IPS-NIHi7 (cell line): Measurements from ENCODE around the gene GLB1L2.
A peak's percentile ranks its signal among the peaks of the same experiment; 100 is the strongest.

Source experiments
- DNase-seq: peaks from one replicate; pipeline ENCODE4 v3.0.0; 2012; ENCODE audit warnings: mixed read lengths; ENCODE audit errors: extremely low spot score

Gene GLB1L2

DNA sequence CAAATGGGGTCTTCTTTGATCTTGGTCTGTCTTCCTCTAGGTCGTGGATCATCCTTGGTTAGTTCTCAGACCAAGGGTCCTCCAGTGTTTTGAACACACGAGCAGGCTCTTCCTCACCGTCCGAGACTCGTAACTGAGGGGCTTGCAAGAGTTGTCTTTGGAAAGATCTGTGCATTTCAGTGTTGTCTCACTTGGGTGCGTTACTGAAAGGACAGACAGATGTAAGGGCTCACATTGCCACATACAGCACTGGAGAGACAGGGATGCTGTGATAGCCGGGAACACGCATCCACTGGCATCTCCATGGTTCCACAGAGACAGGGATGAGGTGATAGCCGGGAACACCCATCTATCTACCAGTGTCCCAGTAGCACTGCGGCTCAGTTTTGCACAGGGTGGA is 15.7 kb downstream of the GLB1L2 start:
- no peak for DNase-seq

DNA sequence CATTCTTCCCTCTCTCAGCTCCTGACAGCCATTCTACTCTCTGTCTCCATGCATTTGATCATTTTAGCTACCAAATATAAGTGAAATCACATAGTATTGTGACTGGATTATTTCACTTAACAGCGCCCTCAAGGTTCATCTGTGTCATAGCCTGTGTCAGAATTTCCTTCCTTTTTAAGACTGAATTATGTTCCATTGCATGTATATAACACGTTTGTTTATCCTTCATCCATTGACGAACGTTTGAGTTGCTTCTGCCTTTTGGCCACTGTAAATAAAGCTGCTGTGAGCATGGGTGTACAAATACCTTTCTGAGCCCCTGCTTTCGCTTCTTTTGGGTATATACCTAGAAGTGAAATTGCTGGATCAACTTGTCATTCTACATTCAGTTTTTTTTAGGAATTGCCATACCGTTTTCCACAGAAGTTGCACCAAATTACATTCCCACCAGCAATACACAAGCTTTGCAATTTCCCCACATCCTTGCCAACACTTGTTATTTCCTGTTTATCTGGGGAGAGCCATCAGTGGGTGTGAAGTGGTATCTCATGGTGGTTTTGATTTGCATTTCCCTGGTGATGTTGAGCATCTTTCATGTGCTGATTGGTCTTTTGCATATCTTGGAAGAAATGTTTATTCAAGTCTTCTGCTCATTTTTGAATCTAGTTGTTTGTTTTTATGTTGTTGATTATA is 17.5 kb downstream of the GLB1L2 start:
- no peak for DNase-seq

DNA sequence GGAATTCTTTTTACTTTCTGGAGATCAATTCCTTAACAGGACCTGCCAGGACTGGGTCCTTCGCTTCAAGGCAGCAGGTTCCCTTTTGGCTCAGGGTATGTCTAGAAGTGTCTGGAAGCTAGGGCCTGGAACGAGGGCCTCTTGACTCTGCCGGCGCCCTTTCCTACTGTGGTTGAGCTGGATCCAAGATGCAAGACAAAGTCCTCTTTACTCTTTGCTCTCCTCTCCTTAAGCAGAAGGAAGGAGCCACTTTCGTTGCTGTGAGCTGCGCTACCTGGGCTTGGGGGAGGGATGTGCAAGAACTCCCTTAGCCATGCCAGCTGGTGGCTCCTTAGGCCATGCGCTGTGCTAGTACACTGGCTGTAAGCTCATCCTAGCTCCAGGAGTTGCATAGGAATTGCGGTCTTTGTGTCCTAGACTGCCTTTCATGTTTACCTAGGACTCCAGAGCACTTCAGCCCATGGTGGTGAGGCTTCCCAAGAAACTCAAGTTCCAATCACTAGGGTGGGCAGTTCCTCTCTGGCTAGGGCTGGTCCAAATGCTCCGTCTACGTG is 18.1 kb downstream of the GLB1L2 start:
- DNase-seq = no peak

- no peak for DNase-seq
These were observed 18.6 kb downstream of the GLB1L2 start for GRCh38 chr11:134350381-134350780.

- no peak for DNase-seq
These were observed 20.3 kb downstream of the GLB1L2 start for GRCh38 chr11:134352111-134352510.

GRCh38 chr11:134355136-134355535 is 23.3 kb downstream of the GLB1L2 start:
- DNase-seq = no peak

DNA sequence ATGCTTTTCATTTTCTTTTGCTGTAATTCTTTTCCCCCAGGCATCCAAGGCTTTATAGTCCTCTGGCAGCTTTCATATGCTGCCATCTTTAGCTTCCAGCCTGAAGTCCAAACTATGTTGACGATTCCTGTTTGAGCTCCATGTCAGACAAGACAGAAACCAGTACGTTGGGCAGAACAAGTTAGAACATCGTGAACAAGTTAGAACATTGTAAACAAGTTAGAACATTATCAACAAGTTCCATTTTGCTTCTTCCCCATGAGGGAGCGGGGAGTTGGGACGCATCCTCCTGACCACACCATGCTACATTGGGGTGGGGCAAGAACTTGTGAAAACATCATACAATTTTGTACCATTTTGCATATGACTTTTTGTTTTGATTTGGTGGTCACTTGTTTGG is 23.9 kb downstream of the GLB1L2 start:
- no peak for DNase-seq

- DNase-seq = no peak
These were observed 25.1 kb downstream of the GLB1L2 start for GRCh38 chr11:134356656-134357544.

GRCh38 chr11:134357545-134357839 is 25.7 kb downstream of the GLB1L2 start:
- no peak for DNase-seq

- DNase-seq = no peak
These were observed 26.5 kb downstream of the GLB1L2 start for GRCh38 chr11:134358165-134358855.

DNA sequence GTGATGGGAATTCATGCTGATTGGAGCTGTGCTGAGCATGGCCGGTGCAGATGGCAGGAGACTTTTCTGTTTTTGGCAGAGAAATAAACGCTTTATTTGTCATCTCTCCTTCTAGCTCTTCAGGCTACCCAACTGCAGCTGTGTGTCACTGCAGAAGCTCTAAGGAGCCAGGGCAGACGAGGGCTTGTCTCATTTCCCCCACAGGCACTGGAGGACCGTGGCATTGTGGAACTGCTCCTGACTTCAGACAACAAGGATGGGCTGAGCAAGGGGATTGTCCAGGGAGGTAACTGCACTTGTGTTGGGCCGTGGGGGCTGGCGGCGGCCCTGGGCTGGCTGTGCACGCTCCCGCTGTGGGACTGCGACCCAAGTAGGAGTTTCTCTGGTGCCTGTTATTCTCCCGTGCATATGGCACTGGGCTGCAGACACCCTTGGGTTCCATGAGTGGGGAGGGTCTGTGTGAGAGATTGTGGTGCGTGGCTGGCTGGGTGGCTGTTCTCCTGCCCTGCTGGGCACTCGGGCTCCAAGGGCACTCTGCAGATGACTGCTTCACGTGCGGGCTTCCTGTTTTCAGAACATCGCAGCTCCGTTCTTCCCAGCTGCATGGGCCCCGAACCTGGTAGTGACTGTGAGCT is 27.2 kb downstream of the GLB1L2 start:
- no peak for DNase-seq

DNA sequence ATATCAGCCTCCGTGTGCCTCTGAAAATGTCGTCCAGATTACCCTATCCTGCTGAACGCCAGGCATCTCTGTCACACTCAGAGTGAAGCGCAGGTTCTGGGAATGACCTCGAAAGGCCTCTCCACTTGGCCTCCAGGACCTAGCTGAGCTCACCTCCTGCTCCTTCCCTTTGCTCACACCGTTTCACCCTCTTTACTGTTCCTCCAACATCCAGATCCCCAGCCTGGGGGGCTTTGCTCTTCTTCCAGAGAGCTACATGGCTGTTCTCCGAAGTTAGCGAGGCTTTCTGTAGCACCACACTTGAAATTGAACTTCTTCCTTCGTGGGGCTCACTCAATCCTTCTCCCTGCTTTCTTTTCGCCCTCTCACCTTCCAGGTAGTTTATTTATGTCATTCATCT is 27.9 kb downstream of the GLB1L2 start:
- DNase-seq = no peak

GRCh38 chr11:134360050-134360835 is 28.5 kb downstream of the GLB1L2 start:
- DNase-seq = peak; percentile 96

DNA sequence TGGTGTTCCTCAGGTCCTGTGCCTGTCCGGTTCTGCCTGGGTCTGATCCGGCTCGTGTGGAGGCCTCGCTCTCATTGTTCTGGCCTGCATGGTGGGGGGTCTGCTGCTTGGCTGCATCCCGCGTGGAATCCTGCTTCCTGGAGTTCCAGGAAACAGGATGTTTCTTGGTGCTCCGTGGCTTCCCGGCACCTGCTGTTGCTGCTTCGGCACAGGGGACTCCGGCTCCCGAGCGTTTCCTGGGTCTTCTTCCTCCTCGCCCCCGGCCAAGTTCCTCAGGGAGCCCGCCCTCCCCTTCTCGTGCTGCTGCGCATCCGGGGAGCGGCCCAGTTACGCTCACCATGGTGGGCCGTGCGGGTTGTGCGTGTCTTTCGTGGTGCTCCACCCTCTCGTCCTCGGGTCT is 29.9 kb downstream of the GLB1L2 start:
- DNase-seq = no peak

DNA sequence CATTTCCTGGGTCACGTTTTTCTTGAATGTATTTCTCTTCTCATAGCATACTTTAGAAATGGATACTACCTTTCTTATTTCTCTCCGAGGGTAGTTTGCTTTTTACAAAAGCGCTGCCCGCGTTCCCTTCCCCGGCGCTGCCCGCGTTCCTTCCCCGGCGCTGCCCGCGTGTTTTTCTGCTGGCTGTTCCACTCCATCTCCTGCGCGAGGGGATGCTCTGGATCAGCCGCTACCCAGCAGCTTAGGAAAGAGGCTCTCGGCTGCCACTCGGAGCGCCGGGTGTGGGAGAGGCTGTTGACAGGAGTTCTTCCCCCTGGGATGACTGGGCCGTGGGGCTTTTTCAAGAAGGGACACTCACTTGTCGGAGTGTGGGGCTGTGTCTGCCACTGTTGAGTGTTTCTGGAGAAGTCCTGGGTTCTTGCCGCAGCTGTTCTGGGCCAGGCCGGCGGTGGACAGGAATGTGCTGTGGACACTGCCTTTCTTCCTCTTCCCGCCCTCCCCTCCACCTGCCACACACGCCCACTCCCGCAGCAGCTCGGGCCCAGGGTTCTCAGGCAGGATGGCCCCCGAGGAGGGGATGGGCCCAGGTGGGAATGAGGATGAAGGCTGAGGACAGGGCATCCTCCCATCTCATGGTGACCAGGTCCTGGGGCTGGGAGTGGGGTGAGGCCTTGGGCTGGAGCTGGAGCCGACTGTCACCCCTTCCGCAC is 30.6 kb downstream of the GLB1L2 start:
- DNase-seq = no peak

DNA sequence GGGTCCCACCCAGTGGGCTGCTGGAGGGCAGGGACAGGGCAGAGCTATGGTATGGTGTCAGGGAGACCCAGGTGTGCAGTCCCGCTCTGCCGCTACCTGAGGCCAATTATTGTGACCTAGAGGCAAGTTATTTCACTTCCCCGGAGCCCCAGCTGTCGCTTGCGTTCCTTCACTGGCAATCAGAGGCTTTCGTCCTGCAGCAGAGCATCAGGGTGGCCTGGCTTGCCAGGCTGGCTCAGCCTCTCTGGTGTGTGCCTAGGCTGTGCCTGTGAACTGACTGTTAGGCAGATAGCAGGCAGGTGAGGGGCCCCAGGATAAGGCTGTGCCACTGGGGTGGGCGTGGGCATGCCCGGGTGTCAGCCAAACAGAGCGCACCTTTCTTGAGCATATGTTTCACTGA is 31.4 kb downstream of the GLB1L2 start:
- DNase-seq = no peak

- DNase-seq = no peak
These were observed 31.8 kb downstream of the GLB1L2 start for GRCh38 chr11:134363592-134363991.

- DNase-seq = no peak
These were observed 32.5 kb downstream of the GLB1L2 start for GRCh38 chr11:134364261-134364660.

- no peak for DNase-seq
These were observed 33.5 kb downstream of the GLB1L2 start for GRCh38 chr11:134365011-134365925.
